Measurements from ENCODE around the gene RGS9BP.
"Not testable (repeated sequence)": the region's sequence is repeated elsewhere in the genome, so short reads cannot be mapped to it uniquely, and the experiment has no call there.

GRCh38 chr19:32693151-32694108 lies 17.8 kb downstream of the RGS9BP start:
- not testable (repeated sequence) for TF ChIP-seq CTCF, POLR2AphosphoS5, POLR2A (IDR thresholded peaks at IDR 0.05)
